ENCODE measurements around the gene GMDS.

The GMDS gene

DNA sequence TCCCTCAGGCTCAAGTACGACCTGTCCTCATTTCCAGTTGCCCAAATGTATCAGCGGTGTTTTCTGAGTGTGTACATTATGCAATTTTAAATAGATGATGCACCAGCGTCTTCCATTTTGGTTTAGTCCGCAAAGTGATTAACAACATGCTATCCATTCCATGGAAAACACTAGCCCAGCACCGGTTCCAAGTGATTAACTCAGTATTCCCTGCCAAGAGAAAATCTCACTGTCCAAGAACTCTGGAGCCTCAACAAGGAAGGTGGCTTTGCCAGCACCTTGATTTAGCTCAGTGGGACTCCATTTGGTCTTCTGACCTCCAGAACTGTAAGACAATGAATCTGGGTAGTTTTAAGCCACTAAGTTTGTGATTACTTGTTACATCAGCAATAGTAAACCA, 528.5 kb downstream of the GMDS start:
- no peak overlapping the region for H3K4me3 ChIP-seq (ENCODE audit: low read length)
- TF ChIP-seq ZNF274 (IDR thresholded peaks at IDR 0.05; ENCODE audit: low read depth, low read length) = no peak

- no peak for TF ChIP-seq ZNF274 (IDR thresholded peaks at IDR 0.05; ENCODE audit: low read depth, low read length)
- H3K4me3 ChIP-seq (ENCODE audit: low read length) = no peak overlapping the region
Measured at GRCh38 chr6:1716396-1716795, 529.0 kb downstream of the GMDS start.

- H3K4me3 ChIP-seq (ENCODE audit: low read length) = no peak overlapping the region
- TF ChIP-seq ZNF274 (IDR thresholded peaks at IDR 0.05; ENCODE audit: low read depth, low read length) = no peak
Measured at GRCh38 chr6:1715336-1715735, 530.1 kb downstream of the GMDS start.

GRCh38 chr6:1714654-1715053, 530.8 kb downstream of the GMDS start:
- TF ChIP-seq ZNF274 (IDR thresholded peaks at IDR 0.05; ENCODE audit: low read depth, low read length) = no peak
- no peak overlapping the region for H3K4me3 ChIP-seq (ENCODE audit: low read length)

GRCh38 chr6:1713016-1713600, 532.3 kb downstream of the GMDS start:
- no peak for TF ChIP-seq ZNF274 (IDR thresholded peaks at IDR 0.05; ENCODE audit: low read depth, low read length)
- no peak overlapping the region for H3K4me3 ChIP-seq (ENCODE audit: low read length)

DNA sequence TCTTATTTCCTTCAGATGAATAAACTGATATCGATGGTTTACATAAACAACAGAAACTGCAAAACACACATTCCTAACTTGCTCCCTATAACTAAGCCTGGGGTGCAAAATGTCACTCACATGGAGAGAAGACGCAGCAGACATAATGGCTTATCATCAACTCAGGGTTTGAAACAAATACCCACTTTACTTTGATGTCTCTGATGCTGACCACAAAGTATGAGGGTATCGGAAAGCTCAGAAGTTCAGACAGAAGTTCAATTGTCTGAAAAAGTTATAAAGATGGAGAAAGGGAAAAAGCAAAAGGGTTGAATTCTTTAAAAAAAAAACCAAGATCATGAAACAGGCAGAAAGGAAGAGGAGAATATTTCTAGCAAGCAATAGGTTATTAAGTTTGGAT, 533.0 kb downstream of the GMDS start:
- TF ChIP-seq ZNF274 (IDR thresholded peaks at IDR 0.05; ENCODE audit: low read depth, low read length) = no peak

DNA sequence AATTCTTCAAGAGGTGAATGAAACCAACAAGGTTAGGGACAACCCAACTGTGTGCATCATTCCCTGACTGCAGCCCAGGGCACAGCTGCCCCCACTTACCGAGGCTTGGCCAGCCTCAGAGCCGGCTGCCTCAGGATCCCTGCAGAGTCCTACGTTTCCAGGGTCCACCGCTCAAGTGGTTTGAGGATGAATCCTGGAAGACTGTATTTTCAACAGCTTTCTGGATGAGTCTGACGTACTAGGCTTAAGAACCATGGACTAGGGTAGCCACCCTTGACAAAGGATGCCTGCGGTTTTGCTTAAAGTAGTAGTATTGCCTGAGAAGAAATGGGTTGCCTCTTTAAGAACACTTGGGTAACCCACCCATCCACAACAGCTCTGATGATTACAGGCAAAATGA, 534.3 kb downstream of the GMDS start:
- no peak for TF ChIP-seq ZNF274 (IDR thresholded peaks at IDR 0.05; ENCODE audit: low read depth, low read length)
- H3K4me3 ChIP-seq (ENCODE audit: low read length) = no peak overlapping the region

More for the DNA sequence above, 533.0 kb downstream of the GMDS start:
- no peak overlapping the region for H3K4me3 ChIP-seq (ENCODE audit: low read length)

- TF ChIP-seq ZNF274 (IDR thresholded peaks at IDR 0.05; ENCODE audit: low read depth, low read length) = no peak
- no peak overlapping the region for H3K4me3 ChIP-seq (ENCODE audit: low read length)
Measured at GRCh38 chr6:1709234-1709641, 536.2 kb downstream of the GMDS start.

DNA sequence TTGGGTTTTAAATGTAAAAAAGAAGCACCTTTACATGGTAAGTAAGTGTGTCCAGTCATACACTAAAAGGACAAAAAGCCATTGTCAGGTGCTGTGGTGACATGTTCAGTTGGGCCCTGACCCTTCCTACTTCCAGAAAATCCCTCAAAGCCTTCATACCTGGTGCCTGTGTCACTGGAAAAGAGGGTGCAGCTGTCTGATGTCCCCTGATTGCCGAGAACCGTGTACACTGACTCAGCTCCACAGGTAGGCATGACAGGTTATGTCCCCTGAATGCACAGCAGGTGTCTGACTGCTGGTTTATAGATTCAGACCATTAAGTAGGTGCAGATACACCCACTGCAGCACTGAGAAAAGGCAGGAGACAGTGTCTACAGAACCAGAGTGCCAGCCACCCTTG, 536.6 kb downstream of the GMDS start:
- TF ChIP-seq ZNF274 (IDR thresholded peaks at IDR 0.05; ENCODE audit: low read depth, low read length) = no peak
- H3K4me3 ChIP-seq (ENCODE audit: low read length) = no peak overlapping the region

GRCh38 chr6:1708122-1708521, 537.3 kb downstream of the GMDS start:
- no peak overlapping the region for H3K4me3 ChIP-seq (ENCODE audit: low read length)
- no peak for TF ChIP-seq ZNF274 (IDR thresholded peaks at IDR 0.05; ENCODE audit: low read depth, low read length)

GRCh38 chr6:1705630-1706029, 539.8 kb downstream of the GMDS start:
- TF ChIP-seq ZNF274 (IDR thresholded peaks at IDR 0.05; ENCODE audit: low read depth, low read length) = no peak
- H3K4me3 ChIP-seq (ENCODE audit: low read length) = no peak overlapping the region

GRCh38 chr6:1705183-1705582, 540.2 kb downstream of the GMDS start:
- no peak overlapping the region for H3K4me3 ChIP-seq (ENCODE audit: low read length)
- TF ChIP-seq ZNF274 (IDR thresholded peaks at IDR 0.05; ENCODE audit: low read depth, low read length) = no peak

DNA sequence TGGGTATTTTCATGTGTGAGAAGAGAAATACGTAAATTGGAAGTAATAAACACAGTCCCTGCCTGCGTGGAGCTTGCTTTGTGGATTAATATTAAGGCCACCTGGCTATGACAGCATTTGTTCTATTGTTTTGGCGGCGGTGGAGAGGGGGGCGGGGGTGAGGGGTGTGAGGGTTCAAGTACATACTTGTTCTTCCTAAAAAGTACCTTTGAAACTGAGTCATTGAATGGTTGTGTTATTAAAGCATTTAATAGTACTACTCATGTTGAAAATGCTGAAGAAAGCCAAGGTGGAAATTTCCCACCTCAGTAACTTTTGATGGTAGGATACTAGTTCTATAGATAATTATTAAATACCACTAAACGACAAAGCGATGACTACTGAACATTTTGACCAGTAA, 540.7 kb downstream of the GMDS start:
- no peak overlapping the region for H3K4me3 ChIP-seq (ENCODE audit: low read length)
- no peak for TF ChIP-seq ZNF274 (IDR thresholded peaks at IDR 0.05; ENCODE audit: low read depth, low read length)

GRCh38 chr6:1703923-1704322, 541.5 kb downstream of the GMDS start:
- TF ChIP-seq ZNF274 (IDR thresholded peaks at IDR 0.05; ENCODE audit: low read depth, low read length) = no peak
- H3K4me3 ChIP-seq (ENCODE audit: low read length) = no peak overlapping the region

DNA sequence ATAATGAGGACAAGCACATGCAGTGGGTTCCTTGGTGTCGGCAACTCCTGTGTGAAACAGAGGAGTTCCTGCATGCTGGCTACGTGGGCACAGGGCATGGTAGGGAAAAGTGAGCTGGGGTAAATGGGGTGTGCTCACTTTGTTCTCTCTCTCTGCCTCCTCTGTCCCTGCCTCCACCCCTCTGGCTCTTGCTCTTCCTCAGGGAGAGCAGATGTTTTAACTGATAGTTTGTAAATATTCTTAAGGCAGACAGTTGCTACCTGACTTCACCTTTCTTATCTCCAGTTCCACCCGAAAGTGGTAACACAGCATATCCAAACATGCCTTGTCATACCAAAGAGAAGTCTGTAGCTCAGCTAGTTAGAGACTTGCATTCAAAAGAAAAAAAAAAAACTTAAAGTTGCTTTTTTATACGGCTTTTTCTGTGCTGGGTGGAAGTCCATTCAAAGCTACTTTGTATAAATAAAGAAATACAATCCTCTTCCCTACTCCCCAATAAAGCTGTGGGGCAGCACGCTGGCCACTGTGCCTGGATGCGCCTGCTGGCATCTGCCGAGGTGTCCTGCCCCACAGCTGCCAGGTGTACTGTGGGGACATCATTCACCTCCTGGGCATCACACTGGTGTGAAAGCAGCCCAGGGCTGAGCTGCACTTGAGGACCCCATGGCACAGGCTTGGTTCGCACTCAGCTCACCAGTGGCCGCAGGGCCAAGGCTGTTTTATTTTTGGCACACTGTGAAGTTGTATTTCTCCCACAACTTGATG, 542.1 kb downstream of the GMDS start:
- no peak overlapping the region for H3K4me3 ChIP-seq (ENCODE audit: low read length)

More for the DNA sequence above, 542.1 kb downstream of the GMDS start:
- no peak for TF ChIP-seq ZNF274 (IDR thresholded peaks at IDR 0.05; ENCODE audit: low read depth, low read length)

All from GM08714 (cell line).